GM23338 (cell line): ENCODE measurements around the gene NOP9. TPM values are rescaled to one million over a fixed set of nuclear protein-coding genes. Genes with fewer than 3 reads are reported as not detected.

Experiments used
- ATAC-seq: fragments of 200-7000 bp; cut with Tn5 transposase; 3 replicates; pipeline ENCODE4 v1.9.1; 2020
- DNase-seq: peaks from one replicate; pipeline ENCODE4 v3.0.0-alpha.2; 2015; ENCODE audit warnings: low spot score
- H2AFZ ChIP-seq: fragments of 200-600 bp; sonication (generic); 2 replicates; pipeline ENCODE4 v1.8.0; 2016; ENCODE audit warnings: antibody characterized with exemption, mild to moderate bottlenecking, moderate library complexity
- H3F3A ChIP-seq: fragments of 200-600 bp; sonication (generic); replicated peaks from 2 replicates; pipeline ENCODE4 v1.8.0; 2017; ENCODE audit warnings: antibody characterized with exemption, mixed run types, low read depth
- H3K27ac ChIP-seq: fragments of 200-600 bp; sonication (generic); 2 replicates; pipeline ENCODE4 v1.6.1; 2016; ENCODE audit warnings: low read depth
- H3K27me3 ChIP-seq: fragments of 200-600 bp; sonication (generic); 2 replicates; pipeline ENCODE4 v1.8.0; 2016; ENCODE audit warnings: mild to moderate bottlenecking, mixed run types, moderate library complexity; ENCODE audit not compliant: insufficient read depth
- H3K36me3 ChIP-seq: fragments of 200-600 bp; sonication (generic); 2 replicates; pipeline ENCODE4 v1.8.0; 2016; ENCODE audit warnings: mild to moderate bottlenecking; ENCODE audit not compliant: insufficient read depth
- H3K4me1 ChIP-seq: fragments of 200-600 bp; sonication (generic); 2 replicates; pipeline ENCODE4 v1.8.0; 2016; ENCODE audit warnings: mild to moderate bottlenecking, moderate library complexity; ENCODE audit not compliant: insufficient read depth
- H3K4me2 ChIP-seq: fragments of 200-600 bp; sonication (generic); 2 replicates; pipeline ENCODE4 v1.7.1; 2017; ENCODE audit warnings: mixed run types
- H3K4me3 ChIP-seq: fragments of 200-600 bp; sonication (generic); 2 replicates; pipeline ENCODE4 v1.6.1; 2016; ENCODE audit warnings: mixed run types
- H3K79me2 ChIP-seq: fragments of 200-600 bp; sonication (generic); replicated peaks from 2 replicates; pipeline ENCODE4 v1.8.0; 2017; ENCODE audit warnings: mild to moderate bottlenecking; ENCODE audit not compliant: insufficient read depth
- H3K9me2 ChIP-seq: fragments of 200-600 bp; sonication (generic); 2 replicates; pipeline ENCODE4 v1.8.0; 2017; ENCODE audit not compliant: insufficient read depth
- H4K20me1 ChIP-seq: fragments of 200-600 bp; sonication (generic); replicated peaks from 2 replicates; pipeline ENCODE4 v1.8.0; 2017; ENCODE audit warnings: mild to moderate bottlenecking; ENCODE audit not compliant: insufficient read depth
- H3K27ac Mint-ChIP-seq: 2 replicates; pipeline ENCODE4 v1.8.0; 2020; ENCODE audit warnings: inconsistent platforms, mild to moderate bottlenecking, moderate library complexity, mixed read lengths
- H3K27me3 Mint-ChIP-seq: 3 replicates; pipeline ENCODE4 v1.8.0; 2022; ENCODE audit warnings: low read depth, mild to moderate bottlenecking, moderate library complexity, mixed read lengths, inconsistent platforms; ENCODE audit not compliant: insufficient read depth, poor library complexity
- H3K36me3 Mint-ChIP-seq: 3 replicates; pipeline ENCODE4 v1.8.0; 2021; ENCODE audit warnings: low read depth, mild to moderate bottlenecking, inconsistent platforms, moderate library complexity, mixed read lengths
- H3K4me1 Mint-ChIP-seq: 3 replicates; pipeline ENCODE4 v1.8.0; 2020; ENCODE audit warnings: mild to moderate bottlenecking, inconsistent platforms, mixed read lengths
- H3K4me3 Mint-ChIP-seq: 3 replicates; pipeline ENCODE4 v1.8.0; 2021; ENCODE audit warnings: moderate library complexity, mild to moderate bottlenecking, inconsistent platforms, mixed read lengths
- H3K9me3 Mint-ChIP-seq: 3 replicates; pipeline ENCODE4 v1.8.0; 2020; ENCODE audit warnings: moderate library complexity, mild to moderate bottlenecking, inconsistent platforms, mixed read lengths
- CREB1 ChIP-seq: fragments of 250-450 bp; sonication (Bioruptor Pico); IDR thresholded peaks from 2 replicates; pipeline ENCODE4 v1.5.0; 2020; ENCODE audit warnings: low read depth, mild to moderate bottlenecking, moderate library complexity
- EZH2 ChIP-seq: fragments of 200-600 bp; sonication (generic); IDR thresholded peaks from one replicate; pipeline ENCODE4 v1.8.0; 2017; ENCODE audit warnings: antibody characterized with exemption, mild to moderate bottlenecking, low read depth; ENCODE audit not compliant: unreplicated experiment
- EZH2phosphoT487 ChIP-seq: fragments of 200-600 bp; sonication (generic); IDR thresholded peaks from one replicate; pipeline ENCODE4 v1.8.1; 2018; ENCODE audit warnings: antibody characterized with exemption; ENCODE audit not compliant: unreplicated experiment
- JUNB ChIP-seq: IDR thresholded peaks from one replicate; pipeline ENCODE4 v1.6.1; 2016; ENCODE audit warnings: antibody characterized with exemption; ENCODE audit not compliant: unreplicated experiment
- NANOG ChIP-seq: IDR thresholded peaks from 2 replicates; pipeline ENCODE4 v1.6.1; 2016; ENCODE audit warnings: antibody characterized with exemption, borderline replicate concordance
- POLR2AphosphoS5 ChIP-seq: IDR thresholded peaks from 2 replicates; pipeline ENCODE4 v1.6.1; 2016; ENCODE audit warnings: antibody characterized with exemption, low read depth
- STAT1 ChIP-seq: IDR thresholded peaks from one replicate; pipeline ENCODE4 v1.6.1; 2016; ENCODE audit warnings: antibody characterized with exemption; ENCODE audit not compliant: unreplicated experiment
- ZNF331 ChIP-seq: fragments of 250-450 bp; sonication (Bioruptor Pico); IDR thresholded peaks from 2 replicates; pipeline ENCODE4 v1.5.0; 2020; ENCODE audit warnings: low read depth, mild to moderate bottlenecking, moderate library complexity
- polyA plus RNA-seq: library from polyadenylated mRNA; unstranded; fragments of >200 nt; fragmentation: Nextera tagmentation; extraction: Ambion mirVana; gene quantifications from 2 replicates; pipeline ENCODE4 v1.2.1, GENCODE V29; 2016
- total RNA-seq: library from RNA; depleted of rRNA; stranded (reverse); fragments of >200 nt; shearing (Covaris generic); gene quantifications from 2 replicates; pipeline ENCODE4 v1.2.3, GENCODE V29; 2014
- TF ChIP-seq, protein P1 (sequence below), 2 experiments: fragments of 200-600 bp in 1 of 2; sonication (generic) in 1 of 2; conservative IDR thresholded peaks; 2 replicates each; pipeline versions ENCODE4 v1.5.1 to v1.6.1; 2016 to 2017; ENCODE audit warnings: antibody characterized with exemption in 2 of 2, low read depth in 2 of 2, mild to moderate bottlenecking in 2 of 2, moderate library complexity in 1 of 2
- TF ChIP-seq, protein P2 (sequence below): IDR thresholded peaks from 2 replicates; pipeline ENCODE4 v1.6.1; 2016; ENCODE audit warnings: antibody characterized with exemption
- TF ChIP-seq, protein P3 (sequence below): IDR thresholded peaks from one replicate; pipeline ENCODE4 v1.6.1; 2018; ENCODE audit warnings: antibody characterized with exemption; ENCODE audit not compliant: unreplicated experiment

The NOP9 gene
- total and polyA plus RNA-seq, 2 experiments from 2014 or later = 7.9 to 32.8 TPM

DNA sequence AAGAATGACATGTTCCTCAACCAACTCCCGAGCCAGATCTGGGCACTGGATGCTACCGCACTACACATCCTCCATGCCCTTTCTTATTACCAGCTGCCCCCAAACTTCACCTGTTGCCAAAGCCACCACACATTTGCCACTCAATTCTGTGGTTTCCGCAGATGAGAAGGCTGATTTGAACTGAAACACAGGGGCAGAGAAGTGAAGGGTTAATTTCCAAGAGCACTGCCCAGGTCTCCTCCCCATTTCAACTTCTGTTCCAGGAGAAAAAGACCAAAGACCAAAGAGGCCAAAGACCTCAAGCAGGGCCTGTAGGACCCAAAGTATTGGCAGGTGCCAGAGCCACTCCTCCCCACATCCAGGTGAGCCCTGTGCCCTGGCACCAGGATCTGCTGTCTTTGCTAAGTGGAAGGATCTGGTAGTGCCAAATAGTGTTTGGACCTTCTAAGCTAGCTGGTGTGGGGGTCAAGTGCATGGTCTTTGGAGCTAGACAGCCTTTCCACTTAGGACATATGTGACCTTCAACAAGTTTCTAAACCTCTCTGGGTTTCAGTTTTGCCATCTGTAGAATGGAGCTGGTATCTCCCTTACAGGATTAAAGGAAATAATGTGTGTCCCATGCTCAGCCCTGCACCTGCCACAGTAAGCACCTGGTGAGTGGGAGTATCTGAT lies 8.1 kb upstream of the NOP9 start:
- H3K4me1 ChIP-seq = no peaks in the 10 kb centered on the region
- H3K4me3 ChIP-seq = no peak overlapping the region
- no peaks in the 10 kb centered on the region for H3K79me2 ChIP-seq
- no peak for ATAC-seq
- H3K4me3 Mint-ChIP-seq = no peak overlapping the region
- H4K20me1 ChIP-seq = no peaks in the 10 kb centered on the region; the same call in 1 of the 2 replicates
- no peak overlapping the region for H3K27ac ChIP-seq
- no peaks in the 10 kb centered on the region; the same call in 1 of the 2 replicates for H3K36me3 ChIP-seq
- no peak overlapping the region for H3K27ac Mint-ChIP-seq
- H3K9me3 Mint-ChIP-seq = no peaks in the 10 kb centered on the region
- H3K27me3 Mint-ChIP-seq = peaks cover 7% of the 10 kb centered on the region
- H3K4me1 Mint-ChIP-seq = no peaks in the 10 kb centered on the region
- TF ChIP-seq POLR2AphosphoS5 = no peak
- TF ChIP-seq STAT1 = no peak
- no peak for TF ChIP-seq JUNB
- TF ChIP-seq, protein P1, sequence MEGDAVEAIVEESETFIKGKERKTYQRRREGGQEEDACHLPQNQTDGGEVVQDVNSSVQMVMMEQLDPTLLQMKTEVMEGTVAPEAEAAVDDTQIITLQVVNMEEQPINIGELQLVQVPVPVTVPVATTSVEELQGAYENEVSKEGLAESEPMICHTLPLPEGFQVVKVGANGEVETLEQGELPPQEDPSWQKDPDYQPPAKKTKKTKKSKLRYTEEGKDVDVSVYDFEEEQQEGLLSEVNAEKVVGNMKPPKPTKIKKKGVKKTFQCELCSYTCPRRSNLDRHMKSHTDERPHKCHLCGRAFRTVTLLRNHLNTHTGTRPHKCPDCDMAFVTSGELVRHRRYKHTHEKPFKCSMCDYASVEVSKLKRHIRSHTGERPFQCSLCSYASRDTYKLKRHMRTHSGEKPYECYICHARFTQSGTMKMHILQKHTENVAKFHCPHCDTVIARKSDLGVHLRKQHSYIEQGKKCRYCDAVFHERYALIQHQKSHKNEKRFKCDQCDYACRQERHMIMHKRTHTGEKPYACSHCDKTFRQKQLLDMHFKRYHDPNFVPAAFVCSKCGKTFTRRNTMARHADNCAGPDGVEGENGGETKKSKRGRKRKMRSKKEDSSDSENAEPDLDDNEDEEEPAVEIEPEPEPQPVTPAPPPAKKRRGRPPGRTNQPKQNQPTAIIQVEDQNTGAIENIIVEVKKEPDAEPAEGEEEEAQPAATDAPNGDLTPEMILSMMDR (conservative IDR thresholded peaks at IDR 0.05; ENCODE audit: low read depth in 2 of 2) = no peak
- no peak for TF ChIP-seq CREB1 (CRISPR knock-in tag)
- TF ChIP-seq NANOG = no peak
- TF ChIP-seq ZNF331 (CRISPR knock-in tag) = no peak
- TF ChIP-seq, protein P2, sequence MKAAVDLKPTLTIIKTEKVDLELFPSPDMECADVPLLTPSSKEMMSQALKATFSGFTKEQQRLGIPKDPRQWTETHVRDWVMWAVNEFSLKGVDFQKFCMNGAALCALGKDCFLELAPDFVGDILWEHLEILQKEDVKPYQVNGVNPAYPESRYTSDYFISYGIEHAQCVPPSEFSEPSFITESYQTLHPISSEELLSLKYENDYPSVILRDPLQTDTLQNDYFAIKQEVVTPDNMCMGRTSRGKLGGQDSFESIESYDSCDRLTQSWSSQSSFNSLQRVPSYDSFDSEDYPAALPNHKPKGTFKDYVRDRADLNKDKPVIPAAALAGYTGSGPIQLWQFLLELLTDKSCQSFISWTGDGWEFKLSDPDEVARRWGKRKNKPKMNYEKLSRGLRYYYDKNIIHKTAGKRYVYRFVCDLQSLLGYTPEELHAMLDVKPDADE = no peak
- TF ChIP-seq EZH2 = no peak
- no peak for DNase-seq
- no peak overlapping the region for H2AFZ ChIP-seq
- no peaks in the 10 kb centered on the region for H3F3A ChIP-seq
- H3K27me3 ChIP-seq = no peaks in the 10 kb centered on the region
- no peaks in the 10 kb centered on the region for H3K9me2 ChIP-seq
- peaks cover 5% of the 10 kb centered on the region; the same call in 2 of the 3 replicates for H3K36me3 Mint-ChIP-seq
- H3K4me2 ChIP-seq = no peak overlapping the region

DNA sequence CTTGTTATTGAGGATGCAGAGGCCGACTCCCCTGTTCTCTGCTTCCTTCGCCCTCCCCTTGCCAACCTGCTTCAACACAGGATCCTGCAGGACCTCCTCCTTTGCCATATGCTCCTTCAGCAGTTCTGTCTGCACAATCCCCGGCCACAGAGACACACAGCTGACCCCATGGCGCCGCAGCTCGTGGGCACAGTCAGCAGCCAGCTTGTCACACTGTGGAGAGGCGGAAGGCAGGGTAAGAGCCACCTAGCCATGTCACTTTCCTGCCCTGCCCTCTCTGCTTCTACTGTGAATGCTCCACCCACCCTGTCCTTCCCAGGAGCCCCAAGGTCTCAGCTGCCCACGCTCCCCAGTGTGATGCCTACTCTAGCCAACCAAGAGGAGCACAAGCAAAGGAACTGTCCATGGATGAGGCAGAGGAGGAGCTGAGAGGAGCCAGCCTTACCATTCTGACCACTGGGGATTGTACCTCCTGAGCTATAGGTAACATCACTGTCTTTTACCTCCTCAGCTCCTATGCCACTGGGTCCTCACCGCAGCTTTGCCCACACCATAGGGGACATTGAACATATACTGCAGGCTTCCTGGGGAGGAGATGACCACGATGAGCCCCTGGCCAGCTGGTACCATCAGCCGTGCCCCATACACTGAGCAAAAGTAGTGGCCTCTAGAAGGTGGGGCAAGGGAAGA lies 7.4 kb upstream of the NOP9 start:
- peaks cover 5% of the 10 kb centered on the region; the same call in 2 of the 3 replicates for H3K36me3 Mint-ChIP-seq
- no peak overlapping the region for H3K4me3 Mint-ChIP-seq
- no peaks in the 10 kb centered on the region for H3K9me3 Mint-ChIP-seq

More for the DNA sequence above, 7.4 kb upstream of the NOP9 start:
- Mint-ChIP-seq H3K27ac (no peak overlapping the region), H3K27me3 (peaks cover 7% of the 10 kb centered on the region), H3K4me1 (peaks cover 2% of the 10 kb centered on the region)
- no peak overlapping the region for H2AFZ ChIP-seq
- no peak for TF ChIP-seq POLR2AphosphoS5
- TF ChIP-seq NANOG = no peak
- TF ChIP-seq, protein P3, sequence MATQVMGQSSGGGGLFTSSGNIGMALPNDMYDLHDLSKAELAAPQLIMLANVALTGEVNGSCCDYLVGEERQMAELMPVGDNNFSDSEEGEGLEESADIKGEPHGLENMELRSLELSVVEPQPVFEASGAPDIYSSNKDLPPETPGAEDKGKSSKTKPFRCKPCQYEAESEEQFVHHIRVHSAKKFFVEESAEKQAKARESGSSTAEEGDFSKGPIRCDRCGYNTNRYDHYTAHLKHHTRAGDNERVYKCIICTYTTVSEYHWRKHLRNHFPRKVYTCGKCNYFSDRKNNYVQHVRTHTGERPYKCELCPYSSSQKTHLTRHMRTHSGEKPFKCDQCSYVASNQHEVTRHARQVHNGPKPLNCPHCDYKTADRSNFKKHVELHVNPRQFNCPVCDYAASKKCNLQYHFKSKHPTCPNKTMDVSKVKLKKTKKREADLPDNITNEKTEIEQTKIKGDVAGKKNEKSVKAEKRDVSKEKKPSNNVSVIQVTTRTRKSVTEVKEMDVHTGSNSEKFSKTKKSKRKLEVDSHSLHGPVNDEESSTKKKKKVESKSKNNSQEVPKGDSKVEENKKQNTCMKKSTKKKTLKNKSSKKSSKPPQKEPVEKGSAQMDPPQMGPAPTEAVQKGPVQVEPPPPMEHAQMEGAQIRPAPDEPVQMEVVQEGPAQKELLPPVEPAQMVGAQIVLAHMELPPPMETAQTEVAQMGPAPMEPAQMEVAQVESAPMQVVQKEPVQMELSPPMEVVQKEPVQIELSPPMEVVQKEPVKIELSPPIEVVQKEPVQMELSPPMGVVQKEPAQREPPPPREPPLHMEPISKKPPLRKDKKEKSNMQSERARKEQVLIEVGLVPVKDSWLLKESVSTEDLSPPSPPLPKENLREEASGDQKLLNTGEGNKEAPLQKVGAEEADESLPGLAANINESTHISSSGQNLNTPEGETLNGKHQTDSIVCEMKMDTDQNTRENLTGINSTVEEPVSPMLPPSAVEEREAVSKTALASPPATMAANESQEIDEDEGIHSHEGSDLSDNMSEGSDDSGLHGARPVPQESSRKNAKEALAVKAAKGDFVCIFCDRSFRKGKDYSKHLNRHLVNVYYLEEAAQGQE = no peak
- TF ChIP-seq CREB1 (CRISPR knock-in tag) = no peak
- no peak for TF ChIP-seq EZH2phosphoT487
- H3K4me3 ChIP-seq = no peak overlapping the region
- ATAC-seq (no peak), DNase-seq (no peak)
- H3K4me2 ChIP-seq = no peak overlapping the region
- H3K9me2 ChIP-seq = no peaks in the 10 kb centered on the region
- peaks cover 2% of the 10 kb centered on the region; the same call in 1 of the 2 replicates for H3F3A ChIP-seq
- no peaks in the 10 kb centered on the region for H3K27me3 ChIP-seq
- peaks cover 2% of the 10 kb centered on the region; the same call in 1 of the 2 replicates for H4K20me1 ChIP-seq
- no peaks in the 10 kb centered on the region for H3K4me1 ChIP-seq
- H3K79me2 ChIP-seq = no peaks in the 10 kb centered on the region
- no peaks in the 10 kb centered on the region; the same call in 1 of the 2 replicates for H3K36me3 ChIP-seq
- no peak overlapping the region for H3K27ac ChIP-seq
